ENCODE measurements around the gene FHIP1A.

FHIP1A gene

DNA sequence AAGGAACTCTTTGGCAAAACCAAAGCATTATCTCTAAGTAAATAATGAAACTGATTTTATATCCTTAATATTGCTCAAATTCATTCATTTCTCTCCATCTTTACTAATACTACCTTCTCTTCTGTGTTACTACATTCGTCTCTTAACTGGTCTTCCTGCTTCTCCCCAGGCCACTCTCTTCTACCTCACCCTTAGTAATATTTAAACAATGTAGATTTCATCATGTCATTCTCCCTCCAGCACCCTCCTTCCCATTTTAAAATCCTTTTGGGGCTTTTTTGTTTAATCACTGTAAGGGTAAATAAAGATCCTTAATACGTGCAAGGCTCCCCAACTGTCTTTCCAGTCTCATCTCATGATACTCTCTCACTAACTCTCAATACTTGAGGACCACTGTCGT, 19.4 kb downstream of the FHIP1A start:
- ChIA-PET POLR2A (no interaction called here), CTCF (no interaction called here)
- Histone ChIP-seq H3K27ac (ENCODE audit: extremely low read depth, low read depth, low read length) (no peak overlapping the region), H3K4me3 (ENCODE audit: low read depth, low read length) (no peak overlapping the region), H3K36me3 (ENCODE audit: control insufficient read depth in 2 of 2, insufficient read depth in 1 of 2, low read length in 2 of 2) (no peaks in the 10 kb centered on the region), H3K9me3 (ENCODE audit: control insufficient read depth, insufficient read depth, low read depth, low read length) (no peaks in the 10 kb centered on the region), H3K4me1 (ENCODE audit: control insufficient read depth, insufficient read depth, low read length) (peaks cover 12% of the 10 kb centered on the region; the same call in 1 of the 2 replicates)
- no peak for TF ChIP-seq ZNF677 (tag by site-specific recombination; IDR thresholded peaks at IDR 0.05)

DNA sequence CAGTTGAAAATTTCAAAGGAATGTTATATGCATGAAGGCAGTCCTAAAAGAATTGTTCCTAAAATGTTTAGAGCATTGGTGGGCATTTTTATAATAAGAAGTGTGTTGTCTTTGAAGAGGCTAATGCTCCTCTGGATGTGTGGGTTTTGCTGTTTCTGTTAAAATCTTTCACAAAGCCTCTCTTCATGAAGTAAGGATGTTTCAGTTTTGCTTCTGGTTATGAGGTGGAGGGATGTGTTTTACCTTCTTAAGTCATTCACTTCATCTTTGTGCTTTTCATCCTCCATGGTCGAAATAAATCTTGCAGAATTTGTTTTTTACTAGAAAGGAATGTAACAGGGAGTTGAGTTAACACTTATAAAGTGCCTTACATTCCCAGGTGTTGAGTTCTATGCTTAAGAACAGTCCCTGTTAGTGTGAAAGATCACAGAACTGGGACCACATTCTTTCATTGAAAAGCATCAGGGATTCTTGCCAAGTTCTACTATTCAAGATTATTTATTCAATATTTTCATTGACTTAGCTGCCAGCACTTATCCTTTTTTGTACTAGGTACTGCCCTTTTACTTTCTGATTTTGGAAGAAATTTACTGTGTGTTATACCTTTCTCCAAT, 21.1 kb downstream of the FHIP1A start:
- H3K4me3 ChIP-seq (ENCODE audit: low read depth, low read length) = no peak overlapping the region
- no peak overlapping the region for H3K27ac ChIP-seq (ENCODE audit: extremely low read depth, low read depth, low read length)
- no peaks in the 10 kb centered on the region for H3K36me3 ChIP-seq (ENCODE audit: control insufficient read depth in 2 of 2, insufficient read depth in 1 of 2, low read length in 2 of 2)
- peaks cover 12% of the 10 kb centered on the region; the same call in 1 of the 2 replicates for H3K4me1 ChIP-seq (ENCODE audit: control insufficient read depth, insufficient read depth, low read length)
- no peak for TF ChIP-seq ZNF837 (tag by site-specific recombination; IDR thresholded peaks at IDR 0.05)
- no peak for TF ChIP-seq ZFP41 (tag by site-specific recombination; IDR thresholded peaks at IDR 0.05; ENCODE audit: borderline replicate concordance)
- no peaks in the 10 kb centered on the region for H3K9me3 ChIP-seq (ENCODE audit: control insufficient read depth, insufficient read depth, low read depth, low read length)
- CTCF ChIA-PET = interaction anchor here (0.9 kb wide), 1 partner anchor 9 kb away, joined by 3 read pairs; no protein-coding TSS in a partner anchor
- POLR2A ChIA-PET = no interaction called here

DNA sequence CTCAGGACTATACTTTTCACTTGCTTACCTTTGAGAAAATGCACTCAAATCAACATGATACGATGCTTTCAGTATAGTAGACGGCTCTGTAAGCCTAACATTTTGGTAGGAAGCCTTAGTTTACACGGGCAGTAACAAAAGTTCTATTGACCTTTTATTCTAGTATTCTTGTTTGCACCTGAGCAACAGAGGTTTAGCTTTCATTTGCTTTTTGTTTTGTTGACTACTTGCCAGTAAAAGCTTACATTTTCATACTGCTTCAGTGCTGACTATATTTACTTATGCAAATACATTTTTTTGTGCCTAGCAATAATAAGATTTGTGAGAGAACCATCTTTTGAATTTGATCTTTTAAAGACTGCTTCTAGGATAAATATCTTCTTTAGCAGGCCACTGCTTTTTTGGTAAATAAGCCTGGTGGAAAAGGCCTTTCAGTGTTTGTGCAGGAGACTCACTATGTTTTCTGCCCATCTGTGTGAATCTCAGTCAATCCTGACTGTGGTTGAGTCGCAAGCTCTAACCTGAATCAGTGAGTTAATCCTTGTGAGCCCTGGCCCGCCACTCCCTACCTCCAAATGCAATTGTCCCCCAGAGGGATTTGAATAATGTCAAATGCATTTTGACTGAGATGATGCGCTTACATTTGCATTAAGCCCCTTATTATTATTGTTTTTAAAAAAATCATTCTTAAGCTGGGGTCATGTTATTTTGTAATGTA, 21.9 kb downstream of the FHIP1A start:
- Histone ChIP-seq H3K4me3 (ENCODE audit: low read depth, low read length) (no peak overlapping the region), H3K9me3 (ENCODE audit: control insufficient read depth, insufficient read depth, low read depth, low read length) (no peaks in the 10 kb centered on the region), H3K4me1 (ENCODE audit: control insufficient read depth, insufficient read depth, low read length) (peaks cover 12% of the 10 kb centered on the region; the same call in 1 of the 2 replicates), H3K36me3 (ENCODE audit: control insufficient read depth in 2 of 2, insufficient read depth in 1 of 2, low read length in 2 of 2) (no peaks in the 10 kb centered on the region), H3K27ac (ENCODE audit: extremely low read depth, low read depth, low read length) (no peak overlapping the region)
- POLR2A ChIA-PET = no interaction called here
- CTCF ChIA-PET = interaction anchor here (0.9 kb wide), 1 partner anchor 10 kb away, joined by 3 read pairs; no protein-coding TSS in a partner anchor
- TF ChIP-seq, protein P1, sequence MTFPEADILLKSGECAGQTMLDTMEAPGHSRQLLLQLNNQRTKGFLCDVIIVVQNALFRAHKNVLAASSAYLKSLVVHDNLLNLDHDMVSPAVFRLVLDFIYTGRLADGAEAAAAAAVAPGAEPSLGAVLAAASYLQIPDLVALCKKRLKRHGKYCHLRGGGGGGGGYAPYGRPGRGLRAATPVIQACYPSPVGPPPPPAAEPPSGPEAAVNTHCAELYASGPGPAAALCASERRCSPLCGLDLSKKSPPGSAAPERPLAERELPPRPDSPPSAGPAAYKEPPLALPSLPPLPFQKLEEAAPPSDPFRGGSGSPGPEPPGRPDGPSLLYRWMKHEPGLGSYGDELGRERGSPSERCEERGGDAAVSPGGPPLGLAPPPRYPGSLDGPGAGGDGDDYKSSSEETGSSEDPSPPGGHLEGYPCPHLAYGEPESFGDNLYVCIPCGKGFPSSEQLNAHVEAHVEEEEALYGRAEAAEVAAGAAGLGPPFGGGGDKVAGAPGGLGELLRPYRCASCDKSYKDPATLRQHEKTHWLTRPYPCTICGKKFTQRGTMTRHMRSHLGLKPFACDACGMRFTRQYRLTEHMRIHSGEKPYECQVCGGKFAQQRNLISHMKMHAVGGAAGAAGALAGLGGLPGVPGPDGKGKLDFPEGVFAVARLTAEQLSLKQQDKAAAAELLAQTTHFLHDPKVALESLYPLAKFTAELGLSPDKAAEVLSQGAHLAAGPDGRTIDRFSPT (tag by site-specific recombination; IDR thresholded peaks at IDR 0.05) = no peak
- TF ChIP-seq, protein P2, sequence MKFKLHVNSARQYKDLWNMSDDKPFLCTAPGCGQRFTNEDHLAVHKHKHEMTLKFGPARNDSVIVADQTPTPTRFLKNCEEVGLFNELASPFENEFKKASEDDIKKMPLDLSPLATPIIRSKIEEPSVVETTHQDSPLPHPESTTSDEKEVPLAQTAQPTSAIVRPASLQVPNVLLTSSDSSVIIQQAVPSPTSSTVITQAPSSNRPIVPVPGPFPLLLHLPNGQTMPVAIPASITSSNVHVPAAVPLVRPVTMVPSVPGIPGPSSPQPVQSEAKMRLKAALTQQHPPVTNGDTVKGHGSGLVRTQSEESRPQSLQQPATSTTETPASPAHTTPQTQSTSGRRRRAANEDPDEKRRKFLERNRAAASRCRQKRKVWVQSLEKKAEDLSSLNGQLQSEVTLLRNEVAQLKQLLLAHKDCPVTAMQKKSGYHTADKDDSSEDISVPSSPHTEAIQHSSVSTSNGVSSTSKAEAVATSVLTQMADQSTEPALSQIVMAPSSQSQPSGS (tag by site-specific recombination; IDR thresholded peaks at IDR 0.05; ENCODE audit: low read depth) = no peak
- no peak for TF ChIP-seq FEZF1 (tag by site-specific recombination; IDR thresholded peaks at IDR 0.05)
- no peak for TF ChIP-seq ZNF155 (tag by site-specific recombination; IDR thresholded peaks at IDR 0.05)
- no peak for TF ChIP-seq ZNF473 (tag by site-specific recombination; IDR thresholded peaks at IDR 0.05)
- no peak for TF ChIP-seq YY2 (tag by site-specific recombination; IDR thresholded peaks at IDR 0.05)
- TF ChIP-seq ZNF211 (tag by site-specific recombination; IDR thresholded peaks at IDR 0.05; ENCODE audit: low read depth) = no peak
- no peak for TF ChIP-seq ZNF776 (tag by site-specific recombination; IDR thresholded peaks at IDR 0.05; ENCODE audit: borderline replicate concordance)
- no peak for TF ChIP-seq ZNF585B (tag by site-specific recombination; IDR thresholded peaks at IDR 0.05)
- no peak for TF ChIP-seq ZNF621 (tag by site-specific recombination; IDR thresholded peaks at IDR 0.05)
- TF ChIP-seq ZNF24 (tag by site-specific recombination; IDR thresholded peaks at IDR 0.05) = no peak
- TF ChIP-seq, protein P3, sequence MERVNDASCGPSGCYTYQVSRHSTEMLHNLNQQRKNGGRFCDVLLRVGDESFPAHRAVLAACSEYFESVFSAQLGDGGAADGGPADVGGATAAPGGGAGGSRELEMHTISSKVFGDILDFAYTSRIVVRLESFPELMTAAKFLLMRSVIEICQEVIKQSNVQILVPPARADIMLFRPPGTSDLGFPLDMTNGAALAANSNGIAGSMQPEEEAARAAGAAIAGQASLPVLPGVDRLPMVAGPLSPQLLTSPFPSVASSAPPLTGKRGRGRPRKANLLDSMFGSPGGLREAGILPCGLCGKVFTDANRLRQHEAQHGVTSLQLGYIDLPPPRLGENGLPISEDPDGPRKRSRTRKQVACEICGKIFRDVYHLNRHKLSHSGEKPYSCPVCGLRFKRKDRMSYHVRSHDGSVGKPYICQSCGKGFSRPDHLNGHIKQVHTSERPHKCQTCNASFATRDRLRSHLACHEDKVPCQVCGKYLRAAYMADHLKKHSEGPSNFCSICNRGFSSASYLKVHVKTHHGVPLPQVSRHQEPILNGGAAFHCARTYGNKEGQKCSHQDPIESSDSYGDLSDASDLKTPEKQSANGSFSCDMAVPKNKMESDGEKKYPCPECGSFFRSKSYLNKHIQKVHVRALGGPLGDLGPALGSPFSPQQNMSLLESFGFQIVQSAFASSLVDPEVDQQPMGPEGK (tag by site-specific recombination; IDR thresholded peaks at IDR 0.05) = no peak
- no peak for TF ChIP-seq ZNF23 (tag by site-specific recombination; IDR thresholded peaks at IDR 0.05; ENCODE audit: borderline replicate concordance)
- TF ChIP-seq ZNF549 (tag by site-specific recombination; IDR thresholded peaks at IDR 0.05) = no peak
- no peak for TF ChIP-seq KLF7 (tag by site-specific recombination; IDR thresholded peaks at IDR 0.05; ENCODE audit: borderline replicate concordance)
